Psoas muscle (tissue), 8 donors: ENCODE results near the gene SETD1A. TPM values are rescaled to one million over a fixed set of nuclear protein-coding genes. Genes with fewer than 3 reads are reported as not detected.

ENCODE experiments used
- ATAC-seq, 4 donors: fragments of 200-7000 bp; cut with Tn5 transposase; one replicate each; pipeline ENCODE4 v1.9.1; 2020; ENCODE audit warnings: moderate library complexity in 3 of 4, mild to moderate bottlenecking in 2 of 4
- DNase-seq, 2 donors: peaks; one replicate each; pipeline ENCODE4 v3.0.0-alpha.2; 2020
- H3K27ac ChIP-seq: fragments of 200-600 bp; one replicate; pipeline ENCODE4 v1.8.0; 2022
- H3K27me3 ChIP-seq, 3 donors: fragments of 200-600 bp in 1 of 3; one replicate each; pipeline versions ENCODE4 v1.6.1 to v1.8.0; 2013 to 2022; ENCODE audit warnings: low read length in 2 of 3, mild to moderate bottlenecking in 2 of 3, moderate library complexity in 1 of 3; ENCODE audit not compliant: insufficient read depth in 3 of 3
- H3K36me3 ChIP-seq, 2 donors: fragments of 200-600 bp in 1 of 2; one replicate each; pipeline versions ENCODE4 v1.6.1 to v1.8.0; 2013 to 2022; ENCODE audit warnings: low read depth in 1 of 2, mild to moderate bottlenecking in 1 of 2, moderate library complexity in 1 of 2; ENCODE audit not compliant: insufficient read depth in 1 of 2
- H3K4me1 ChIP-seq: fragments of 200-600 bp; one replicate; pipeline ENCODE4 v1.8.0; 2022
- H3K4me3 ChIP-seq: fragments of 200-600 bp; one replicate; pipeline ENCODE4 v1.8.0; 2022; ENCODE audit warnings: mild to moderate bottlenecking
- H3K9me3 ChIP-seq: fragments of 200-600 bp; one replicate; pipeline ENCODE4 v1.8.0; 2022
- WGBS, 3 donors: extraction: QIAGEN DNeasy Blood & Tissue Kit; methylation state at CpG; one replicate each; pipeline versions ENCODE4 v1.1.6 to v1.1.7; 2013; 5-methylcytosine and 5-hydroxymethylcytosine counted together
- intact Hi-C, 2 donors: fragments of 100-400 bp; cut with DNase I; formaldehyde crosslinking; loops; one replicate each; pipeline versions ENCODE4 v1.11.0 to v1.14.2; 2022
- polyA plus RNA-seq, 3 donors: library from polyadenylated mRNA; stranded (reverse); fragments of 200-250 nt; gene quantifications; one replicate each; pipeline ENCODE4 v1.2.3, GENCODE V29; 2013
- total RNA-seq, 4 donors: library from RNA; stranded (reverse); fragmentation: NEBNext Ultra II Directional in 2 of 4; extraction: Animal tissue kit (Norgen Biotek cat#: 25700) in 2 of 4; gene quantifications; one replicate each; pipeline versions ENCODE4 v1.2.1 to v1.2.4, GENCODE V29; 2021 to 2023
- TF ChIP-seq, protein P1 (sequence below): fragments of 200-600 bp; IDR thresholded peaks from one replicate; pipeline ENCODE4 v1.8.0; 2022; ENCODE audit warnings: antibody characterized with exemption
- donor health status: healthy with polysubstance abuse.
- donor health status: DM: no; HTN: no; CAD: no; lungs with moderate emphysema.
- donor health status: Bipolar disorder and iron deficiency.
- donor health status: healthy.
- donor health status: DM: yes; HTN: yes; CAD: no.
- donor health status: DM: no; HTN: no; CAD: no.
- donor health status: DM: no; HTN: no; CAD: no.
- donor health status: DM: yes; HTN: yes; CAD: no.

Gene SETD1A
- total and polyA plus RNA-seq, 7 donors = 7.9 to 19.0 (median 14.9) TPM

DNA sequence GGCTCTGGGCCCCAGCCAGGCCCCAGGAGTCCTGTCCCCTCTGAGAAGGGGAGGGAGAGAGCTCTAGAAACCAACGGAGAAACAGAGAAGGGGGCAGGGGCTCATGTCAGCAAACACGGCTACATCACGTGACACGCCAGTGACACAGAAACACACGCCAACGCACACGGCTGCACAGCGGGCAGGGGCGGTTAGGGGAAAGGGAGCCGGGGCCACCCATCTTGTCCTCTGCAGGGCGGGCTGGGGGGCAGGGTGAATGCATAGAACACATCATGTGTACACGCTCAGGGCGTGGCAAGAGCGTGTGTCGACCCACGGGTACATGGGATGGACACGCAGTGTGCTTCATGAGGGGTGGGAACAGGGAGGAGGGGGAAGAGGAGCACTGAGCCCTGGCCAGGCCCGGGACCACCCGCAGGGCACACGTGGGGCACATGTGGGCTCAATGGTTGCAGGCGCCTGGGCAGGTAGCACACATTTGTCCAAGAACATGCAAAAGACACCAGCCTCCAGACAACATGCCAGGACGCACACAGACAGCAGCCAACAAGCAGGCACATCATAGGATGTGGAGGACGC, 32.0 kb downstream of the SETD1A start:
- no peaks in the 10 kb centered on the region for H3K27me3 ChIP-seq
- no peak overlapping the region for H3K27ac ChIP-seq
- intact Hi-C loops = loop anchor here (5.0 to 10.0 kb wide), 6 partner anchors 65 to 878 kb away; partner anchors contain the start of genes VKORC1 (in 1 of the 2) and ZNF843 (in 1 of the 2)
- no peaks in the 10 kb centered on the region for H3K9me3 ChIP-seq
- peaks cover 10% of the 10 kb centered on the region for H3K4me1 ChIP-seq
- TF ChIP-seq, protein P1, sequence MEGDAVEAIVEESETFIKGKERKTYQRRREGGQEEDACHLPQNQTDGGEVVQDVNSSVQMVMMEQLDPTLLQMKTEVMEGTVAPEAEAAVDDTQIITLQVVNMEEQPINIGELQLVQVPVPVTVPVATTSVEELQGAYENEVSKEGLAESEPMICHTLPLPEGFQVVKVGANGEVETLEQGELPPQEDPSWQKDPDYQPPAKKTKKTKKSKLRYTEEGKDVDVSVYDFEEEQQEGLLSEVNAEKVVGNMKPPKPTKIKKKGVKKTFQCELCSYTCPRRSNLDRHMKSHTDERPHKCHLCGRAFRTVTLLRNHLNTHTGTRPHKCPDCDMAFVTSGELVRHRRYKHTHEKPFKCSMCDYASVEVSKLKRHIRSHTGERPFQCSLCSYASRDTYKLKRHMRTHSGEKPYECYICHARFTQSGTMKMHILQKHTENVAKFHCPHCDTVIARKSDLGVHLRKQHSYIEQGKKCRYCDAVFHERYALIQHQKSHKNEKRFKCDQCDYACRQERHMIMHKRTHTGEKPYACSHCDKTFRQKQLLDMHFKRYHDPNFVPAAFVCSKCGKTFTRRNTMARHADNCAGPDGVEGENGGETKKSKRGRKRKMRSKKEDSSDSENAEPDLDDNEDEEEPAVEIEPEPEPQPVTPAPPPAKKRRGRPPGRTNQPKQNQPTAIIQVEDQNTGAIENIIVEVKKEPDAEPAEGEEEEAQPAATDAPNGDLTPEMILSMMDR = no peak
- no peak for DNase-seq
- ATAC-seq = no peak
- H3K36me3 ChIP-seq = peaks cover 0 to under 1% of the 10 kb centered on the region in 2 donors
- no peak overlapping the region for H3K4me3 ChIP-seq
- 72 to 82% (median 79%) methylated on average over 23 of the region's 23 CpGs for WGBS, 3 donors

DNA sequence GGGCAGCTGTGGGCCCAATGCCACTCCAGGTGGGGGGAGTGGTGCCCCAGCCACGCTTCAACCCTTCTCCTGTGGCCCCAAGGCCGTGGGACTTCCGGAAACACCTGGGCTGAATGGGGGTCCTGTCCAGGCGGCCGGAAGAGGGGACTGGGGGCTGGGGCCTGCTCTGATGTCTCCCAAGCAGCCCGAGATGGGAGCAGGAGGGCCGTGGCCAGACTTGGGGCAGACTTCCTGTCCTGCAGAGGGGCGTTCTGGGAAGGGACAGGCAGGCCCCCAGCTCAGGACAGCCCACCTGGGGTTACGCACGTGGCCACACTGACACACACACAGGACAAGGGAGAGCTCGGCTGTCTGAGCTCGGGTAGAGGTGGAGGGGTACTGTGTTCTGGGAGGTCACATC, 32.6 kb downstream of the SETD1A start:
- no peak for DNase-seq
- Histone ChIP-seq H3K27me3 (no peaks in the 10 kb centered on the region), H3K9me3 (no peaks in the 10 kb centered on the region), H3K36me3 (no peaks in the 10 kb centered on the region), H3K27ac (no peak overlapping the region), H3K4me1 (peaks cover 9% of the 10 kb centered on the region), H3K4me3 (no peak overlapping the region)
- 68 to 82% (median 78%) methylated on average over 12 of the region's 12 CpGs for WGBS, 3 donors
- intact Hi-C loops = loop anchor here in 1 of 2 donors (10.0 kb wide), 1 partner anchor 65 kb away; no protein-coding TSS in a partner anchor
- no peak for ATAC-seq
- TF ChIP-seq, protein P1 = no peak

DNA sequence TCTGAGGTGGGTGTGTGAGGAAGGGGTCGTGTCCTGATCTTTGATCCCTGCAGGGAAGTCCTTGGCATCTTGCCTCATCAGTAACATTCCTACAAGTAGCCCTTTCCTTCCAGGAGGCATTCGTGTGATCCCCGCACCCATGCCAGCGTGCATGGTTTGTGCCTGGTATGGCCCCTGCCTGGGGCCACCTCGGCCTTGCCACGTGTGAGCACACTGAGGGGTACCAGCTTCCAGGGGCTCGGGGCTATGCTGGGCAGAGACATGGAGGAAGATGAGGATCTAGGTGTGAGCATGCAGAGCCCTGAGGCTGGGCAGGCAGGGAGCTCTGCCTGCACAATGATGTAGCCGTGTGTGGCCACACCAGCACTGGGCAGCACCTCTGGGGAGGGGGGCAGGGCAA, 33.5 kb downstream of the SETD1A start:
- Histone ChIP-seq H3K4me3 (no peak overlapping the region), H3K9me3 (no peaks in the 10 kb centered on the region), H3K27ac (no peak overlapping the region), H3K4me1 (no peaks in the 10 kb centered on the region), H3K36me3 (no peaks in the 10 kb centered on the region), H3K27me3 (no peaks in the 10 kb centered on the region)
- DNase-seq (no peak), ATAC-seq (no peak)
- TF ChIP-seq, protein P1 = no peak
- WGBS, 3 donors = 78 to 81% (median 79%) methylated on average over 8 of the region's 8 CpGs
- intact Hi-C loops = loop anchor here in 1 of 2 donors (10.0 kb wide), 1 partner anchor 64 kb away; no protein-coding TSS in a partner anchor

DNA sequence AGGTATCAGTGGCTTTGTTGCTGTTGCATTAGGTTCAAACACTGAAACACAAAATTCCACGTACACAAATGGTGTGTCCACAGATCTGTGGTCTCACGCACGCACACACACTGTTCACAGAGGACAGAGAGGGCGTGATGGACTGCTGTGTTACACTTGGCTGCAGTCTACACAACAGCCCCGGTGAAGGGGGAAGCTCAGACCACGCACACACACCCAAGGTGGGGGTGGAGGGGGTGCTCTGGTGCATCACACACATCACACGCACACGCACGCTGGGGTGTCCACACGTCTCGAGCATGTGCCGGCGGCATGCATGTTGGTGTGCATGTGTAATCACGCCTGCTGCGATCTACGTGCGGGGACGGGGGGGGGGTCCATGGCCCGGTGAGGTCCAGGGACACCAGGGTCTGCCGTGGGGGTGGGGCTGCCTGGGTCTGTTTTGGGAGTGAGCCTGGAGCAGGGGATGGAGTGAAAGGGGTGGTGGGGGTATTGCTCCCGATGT, 34.8 kb downstream of the SETD1A start:
- ATAC-seq (no peak), DNase-seq (no peak)
- WGBS, 3 donors = 84 to 91% (median 86%) methylated on average over 18 to 21 of the region's 21 CpGs
- Histone ChIP-seq H3K27ac (no peak overlapping the region), H3K27me3 (no peaks in the 10 kb centered on the region), H3K4me1 (no peaks in the 10 kb centered on the region), H3K4me3 (no peak overlapping the region), H3K9me3 (no peaks in the 10 kb centered on the region), H3K36me3 (no peaks in the 10 kb centered on the region)
- TF ChIP-seq, protein P1 = no peak
- intact Hi-C loops = loop anchor here in 1 of 2 donors (10.0 kb wide), 1 partner anchor 62 kb away; no protein-coding TSS in a partner anchor
